ENCODE results near the gene NXF1.

DNA sequence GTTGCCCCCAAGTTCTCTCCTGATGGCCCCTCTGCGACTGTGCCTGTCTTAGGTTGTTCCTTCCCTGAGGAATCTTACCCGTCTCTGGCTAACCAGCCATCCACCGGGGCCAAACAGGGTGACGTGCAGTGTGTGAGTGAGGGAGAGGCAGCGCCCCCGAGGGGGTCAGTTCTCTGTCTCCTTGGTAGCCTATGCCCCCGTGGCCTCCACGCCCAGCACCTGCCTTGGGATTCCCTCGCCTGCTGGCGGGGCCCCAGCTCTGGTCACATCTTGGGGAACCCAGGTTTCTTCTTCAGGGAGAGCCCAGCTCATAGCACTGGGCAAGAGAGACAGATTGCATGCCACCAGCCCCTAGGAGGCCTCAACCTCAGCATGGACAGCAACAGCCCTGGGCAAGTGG, 5.8 kb downstream of the NXF1 start:
- TF ChIP-seq, protein P1, sequence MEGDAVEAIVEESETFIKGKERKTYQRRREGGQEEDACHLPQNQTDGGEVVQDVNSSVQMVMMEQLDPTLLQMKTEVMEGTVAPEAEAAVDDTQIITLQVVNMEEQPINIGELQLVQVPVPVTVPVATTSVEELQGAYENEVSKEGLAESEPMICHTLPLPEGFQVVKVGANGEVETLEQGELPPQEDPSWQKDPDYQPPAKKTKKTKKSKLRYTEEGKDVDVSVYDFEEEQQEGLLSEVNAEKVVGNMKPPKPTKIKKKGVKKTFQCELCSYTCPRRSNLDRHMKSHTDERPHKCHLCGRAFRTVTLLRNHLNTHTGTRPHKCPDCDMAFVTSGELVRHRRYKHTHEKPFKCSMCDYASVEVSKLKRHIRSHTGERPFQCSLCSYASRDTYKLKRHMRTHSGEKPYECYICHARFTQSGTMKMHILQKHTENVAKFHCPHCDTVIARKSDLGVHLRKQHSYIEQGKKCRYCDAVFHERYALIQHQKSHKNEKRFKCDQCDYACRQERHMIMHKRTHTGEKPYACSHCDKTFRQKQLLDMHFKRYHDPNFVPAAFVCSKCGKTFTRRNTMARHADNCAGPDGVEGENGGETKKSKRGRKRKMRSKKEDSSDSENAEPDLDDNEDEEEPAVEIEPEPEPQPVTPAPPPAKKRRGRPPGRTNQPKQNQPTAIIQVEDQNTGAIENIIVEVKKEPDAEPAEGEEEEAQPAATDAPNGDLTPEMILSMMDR (IDR thresholded peaks at IDR 0.05): no peak
- TF ChIP-seq POLR2A (IDR thresholded peaks at IDR 0.05): no peak
